CD1c-positive myeloid dendritic cell (primary cell): ENCODE data around the gene FYTTD1.

ENCODE experiments used
- DNase-seq: peaks from one replicate; pipeline ENCODE4 v3.0.0-alpha.2; 2016; ENCODE audit errors: extremely low spot score

The FYTTD1 gene

DNA sequence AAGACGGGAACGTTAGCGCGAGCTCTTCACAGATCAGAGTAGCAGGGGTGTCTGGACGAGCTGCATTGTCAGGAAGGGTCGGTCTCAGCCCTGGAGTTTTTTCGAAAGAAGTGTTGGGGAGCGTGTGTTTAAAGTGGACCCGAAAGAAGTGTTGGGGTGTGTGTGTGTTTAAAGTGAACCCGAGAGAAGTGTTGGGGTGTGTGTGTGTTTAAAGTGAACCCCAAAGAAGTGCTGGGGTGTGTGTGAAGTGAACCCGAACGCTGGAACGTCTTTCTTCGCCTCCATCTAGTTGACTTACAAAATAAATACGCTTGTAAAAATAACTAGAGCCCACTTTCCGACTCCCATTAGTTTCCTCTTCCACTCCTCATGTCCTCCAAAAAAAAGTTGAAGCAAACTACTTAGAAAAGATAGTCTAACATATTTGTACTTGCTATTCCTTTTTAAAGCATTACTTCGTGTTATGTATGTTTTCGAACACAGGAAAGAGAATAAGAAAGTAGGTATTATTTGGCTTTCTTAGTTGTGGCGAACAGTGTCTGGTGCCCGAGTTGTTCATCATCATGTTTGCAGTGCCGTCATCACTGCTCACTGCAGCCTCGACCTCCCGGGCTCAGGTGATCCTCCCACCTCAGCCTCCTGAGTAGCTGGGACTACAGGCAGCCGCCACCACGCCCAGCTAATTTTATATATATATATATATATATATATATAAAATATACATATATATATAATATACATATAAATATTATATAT lies 42.4 kb downstream of the FYTTD1 start:
- peak; percentile 8 for DNase-seq

DNA sequence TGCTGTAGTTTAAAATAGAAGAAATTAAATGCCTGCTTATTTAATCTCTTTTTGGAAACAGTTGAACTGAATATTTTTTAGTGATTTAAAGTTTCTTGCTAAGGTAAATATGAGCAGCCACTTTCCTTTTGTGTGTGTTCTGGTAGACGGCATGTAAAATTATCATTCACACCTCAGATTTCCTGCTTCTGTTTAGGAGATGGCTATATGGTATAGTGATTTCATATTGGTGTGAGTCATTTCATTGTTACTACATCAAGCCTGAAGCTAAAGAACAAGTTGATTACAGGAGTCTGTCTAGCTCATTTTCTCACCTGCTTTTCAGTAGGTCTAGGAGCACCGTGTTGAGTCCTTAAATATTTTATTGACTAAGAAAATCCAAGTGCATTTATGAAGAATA lies 43.6 kb downstream of the FYTTD1 start:
- DNase-seq, result peak; percentile 10

DNA sequence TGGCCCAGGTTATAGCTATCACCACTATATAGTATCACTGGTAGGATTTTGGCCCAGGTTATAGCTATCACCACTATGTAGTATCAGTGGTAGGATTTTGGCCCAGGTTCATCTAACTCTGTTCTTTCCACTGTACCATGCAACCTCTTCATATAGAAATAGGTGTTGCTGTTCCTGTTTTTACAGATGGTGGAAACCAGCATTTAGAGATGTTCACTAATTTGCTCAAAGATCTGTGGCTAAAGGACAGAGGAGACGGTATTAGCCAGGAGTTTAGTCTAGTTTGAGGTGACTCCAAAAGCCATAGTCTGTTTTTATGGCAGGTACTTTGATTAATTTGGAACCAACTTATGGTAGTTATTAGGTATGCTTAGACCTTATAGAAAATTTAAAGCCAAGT lies 44.4 kb downstream of the FYTTD1 start:
- no peak for DNase-seq

- peak; percentile 24 for DNase-seq
Observed at GRCh38 chr3:197795200-197795599, 45.5 kb downstream of the FYTTD1 start.

DNA sequence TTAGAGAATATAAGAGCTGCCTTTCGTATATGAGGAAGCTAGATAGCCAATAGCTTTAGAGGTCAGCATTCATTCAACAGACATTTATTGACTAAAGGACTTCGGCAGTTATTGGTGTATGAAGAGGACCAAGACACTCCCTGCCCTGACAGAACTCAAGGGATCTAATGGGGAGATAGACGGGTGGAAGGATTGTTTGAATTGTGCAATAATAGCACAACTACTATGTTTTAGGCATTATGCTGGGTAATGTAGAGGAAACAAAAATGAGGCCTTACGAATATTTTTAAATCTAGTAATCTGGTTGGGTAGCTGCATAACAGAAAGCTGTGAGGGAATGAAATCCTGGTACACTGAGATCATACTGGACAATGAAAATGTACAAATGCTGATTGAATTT lies 46.4 kb downstream of the FYTTD1 start:
- DNase-seq, result no peak

DNA sequence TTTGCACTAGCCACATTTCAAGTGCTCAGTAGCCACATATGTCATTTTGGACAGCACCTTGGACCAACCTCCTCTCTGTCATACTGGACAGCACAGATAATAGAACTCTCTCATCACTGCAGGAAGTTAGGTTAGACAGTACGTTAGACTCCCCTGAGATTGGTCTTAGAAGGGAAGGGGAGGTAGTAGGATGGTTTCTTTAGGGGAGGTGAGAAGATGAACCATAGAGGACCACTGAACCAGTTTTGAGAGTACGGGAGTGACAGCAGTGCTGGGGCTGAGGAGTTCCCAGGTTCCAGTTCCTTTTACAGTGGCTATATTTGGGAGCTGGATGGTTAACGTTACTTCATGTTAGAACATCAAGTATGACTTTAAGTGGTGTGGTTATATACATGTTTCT lies 49.2 kb downstream of the FYTTD1 start:
- no peak for DNase-seq

DNA sequence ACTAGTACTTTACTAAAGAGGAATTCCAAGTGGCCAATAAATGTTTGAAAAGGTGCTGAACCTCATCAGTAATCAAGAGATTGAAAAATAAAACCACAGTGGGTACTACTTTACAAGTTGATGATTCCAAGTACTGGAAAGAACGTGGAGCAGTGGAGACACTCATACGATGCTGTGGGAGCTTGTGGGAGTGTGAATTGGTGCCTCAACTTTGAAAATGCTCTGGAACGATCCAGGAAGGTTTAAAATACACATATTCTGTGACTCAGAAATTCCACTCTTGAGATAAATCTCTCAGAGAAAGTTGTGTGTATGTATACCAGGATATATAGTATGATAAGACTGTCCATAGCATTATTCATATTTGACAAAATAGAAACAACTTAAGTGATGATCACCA lies 50.7 kb downstream of the FYTTD1 start:
- no peak for DNase-seq

DNA sequence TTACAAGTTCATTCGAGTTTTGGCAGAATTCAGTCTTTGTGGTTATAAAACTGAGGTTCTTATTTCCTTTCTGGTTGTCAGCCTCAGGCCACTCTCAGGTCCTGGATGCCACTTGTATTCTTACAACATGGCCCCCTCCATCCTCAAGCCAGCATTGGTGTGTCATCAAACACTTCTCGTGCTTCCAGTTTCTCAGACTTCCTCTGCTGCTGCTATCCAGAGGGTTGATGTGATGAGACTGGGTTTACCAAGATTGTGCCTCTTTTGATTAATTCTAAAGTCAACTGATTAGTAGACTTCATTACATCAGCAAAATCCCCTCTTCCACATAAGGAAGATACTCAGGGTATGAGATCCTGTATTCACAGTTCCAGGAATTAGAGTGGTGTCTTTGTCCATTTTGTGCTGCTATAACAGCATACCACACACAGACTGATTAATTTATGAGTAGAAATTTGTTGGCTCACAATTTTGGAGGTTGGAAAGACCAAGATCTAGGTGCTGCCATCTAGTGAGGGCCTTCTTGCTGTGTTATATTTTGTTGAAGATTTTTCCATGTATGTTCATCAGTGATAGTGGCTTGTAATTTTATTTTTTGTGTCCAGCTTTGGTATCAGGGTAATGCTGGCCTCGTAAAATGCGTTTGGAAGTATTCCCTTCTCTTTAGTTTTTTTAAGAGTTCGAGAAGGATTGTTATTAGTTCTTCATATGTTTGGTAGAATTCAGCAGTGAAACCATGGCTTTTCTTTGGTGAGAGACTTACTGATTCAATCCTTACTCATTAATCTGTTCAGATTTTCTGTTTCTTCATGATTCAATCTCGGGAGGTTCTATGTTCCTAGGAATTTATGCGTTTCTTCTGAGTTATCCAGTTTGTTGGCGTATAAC lies 52.5 kb downstream of the FYTTD1 start:
- DNase-seq, result peak; percentile 32

- no peak for DNase-seq
Observed at GRCh38 chr3:197802779-197803459, 53.2 kb downstream of the FYTTD1 start.

GRCh38 chr3:197804511-197804910 lies 54.8 kb downstream of the FYTTD1 start:
- no peak for DNase-seq

DNA sequence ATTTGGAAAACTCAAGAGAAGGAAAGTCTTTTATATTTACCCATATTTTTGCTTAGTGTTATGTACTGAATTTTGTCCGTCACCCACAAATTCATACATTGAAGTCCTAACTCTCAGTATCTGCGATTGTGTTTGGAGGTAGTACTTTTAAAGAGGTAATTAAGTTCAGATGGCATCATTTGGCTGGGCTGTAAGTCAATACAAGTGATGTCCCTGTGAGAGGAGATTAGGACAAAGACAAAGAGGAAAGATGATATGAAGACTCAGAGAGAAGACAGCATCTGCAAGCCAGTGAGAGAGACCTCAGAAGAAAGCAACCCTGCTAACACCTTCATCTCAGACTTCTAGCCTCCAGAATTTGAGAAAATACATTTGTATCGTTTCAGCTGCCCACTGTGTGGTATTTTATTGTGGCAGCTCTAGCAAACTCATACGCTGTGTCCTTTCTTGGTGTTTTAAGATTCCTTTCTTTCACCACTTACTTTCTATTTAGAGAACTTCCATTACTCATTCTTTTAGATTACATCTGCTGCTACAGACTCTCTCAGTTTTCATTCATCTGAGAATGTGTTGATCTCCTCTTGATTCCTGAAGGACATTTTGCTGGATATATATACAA lies 58.4 kb downstream of the FYTTD1 start:
- no peak for DNase-seq

GRCh38 chr3:197809356-197810020 lies 59.8 kb downstream of the FYTTD1 start:
- no peak for DNase-seq

- DNase-seq, result no peak
Observed at GRCh38 chr3:197810901-197811300, 61.2 kb downstream of the FYTTD1 start.

DNA sequence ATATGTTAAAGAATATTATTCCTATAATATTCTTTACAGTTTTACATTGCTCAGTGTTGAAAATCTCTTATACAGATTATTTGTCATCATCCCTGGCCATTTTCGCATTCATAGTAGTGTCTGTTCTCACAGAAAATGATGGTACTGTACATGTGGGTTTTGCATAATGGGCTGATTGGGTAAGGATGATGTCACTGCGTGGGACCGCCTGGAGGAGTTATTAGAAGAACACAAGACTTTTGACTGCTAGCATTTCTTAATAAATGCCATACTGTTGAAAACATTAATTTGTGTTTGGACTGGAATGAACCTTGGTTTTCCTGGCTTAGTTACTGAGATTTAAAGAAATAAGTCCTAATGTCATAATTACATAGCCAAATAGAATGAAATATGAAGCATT lies 61.7 kb downstream of the FYTTD1 start:
- DNase-seq, result peak; percentile 55

- DNase-seq, result no peak
Observed at GRCh38 chr3:197814372-197814771, 64.7 kb downstream of the FYTTD1 start.

GRCh38 chr3:197820550-197821335 lies 71.1 kb downstream of the FYTTD1 start:
- DNase-seq, result no peak

GRCh38 chr3:197829397-197830045 lies 79.8 kb downstream of the FYTTD1 start:
- DNase-seq, result no peak

GRCh38 chr3:197830308-197830966 lies 80.8 kb downstream of the FYTTD1 start:
- DNase-seq, result no peak

DNA sequence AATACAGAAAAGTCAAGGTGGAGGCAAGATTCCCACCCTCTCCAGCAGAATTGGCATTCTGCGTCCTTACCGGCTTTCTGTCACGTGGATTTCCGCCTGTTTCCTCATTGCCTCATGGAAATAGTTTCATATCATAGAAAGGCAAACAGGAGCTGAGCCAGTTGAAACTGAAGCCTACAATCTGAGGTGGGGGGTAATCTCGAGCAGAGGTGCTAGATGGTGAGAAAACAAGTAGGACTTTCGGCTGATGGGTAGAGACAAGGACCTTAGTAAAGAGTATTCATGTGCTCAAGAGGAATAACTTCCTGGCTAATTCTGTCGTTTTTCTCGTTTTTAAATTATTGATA lies 81.3 kb downstream of the FYTTD1 start:
- DNase-seq, result no peak
